ENCODE measurements around the gene FYB2.

Gene FYB2

DNA sequence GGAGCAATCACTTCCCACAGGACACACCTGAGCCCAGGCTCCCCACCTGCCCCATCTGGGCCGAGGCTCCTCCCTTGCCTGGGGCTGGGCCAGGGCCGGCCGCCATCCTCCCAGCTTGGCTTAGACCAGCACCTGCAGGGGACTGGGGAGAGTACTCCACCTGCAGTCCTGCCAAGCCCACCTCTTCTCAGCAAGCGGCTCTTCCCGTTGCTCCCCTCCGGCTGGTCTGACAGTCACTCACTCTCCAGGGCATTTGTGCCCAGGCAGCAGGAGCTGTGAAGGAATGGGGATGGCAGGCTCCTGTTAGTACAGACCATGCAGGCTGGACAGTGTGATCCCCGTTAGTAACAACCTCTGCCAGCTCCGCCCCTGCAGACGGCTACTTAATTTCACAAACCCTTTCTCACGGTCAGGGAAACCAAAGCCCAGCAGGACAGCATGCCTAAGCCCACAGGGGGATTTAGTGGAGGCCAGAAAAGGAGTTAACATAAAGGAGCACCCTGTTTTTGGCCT is at the start of gene FYB2:
Gene FYB2, minus strand, starts transcription at position 18 of the 513 bp plus-strand sequence. CDS start 114 bp downstream, outside the sequence.
- DNase-seq (ENCODE audit: low read depth, low spot score): no peak

DNA sequence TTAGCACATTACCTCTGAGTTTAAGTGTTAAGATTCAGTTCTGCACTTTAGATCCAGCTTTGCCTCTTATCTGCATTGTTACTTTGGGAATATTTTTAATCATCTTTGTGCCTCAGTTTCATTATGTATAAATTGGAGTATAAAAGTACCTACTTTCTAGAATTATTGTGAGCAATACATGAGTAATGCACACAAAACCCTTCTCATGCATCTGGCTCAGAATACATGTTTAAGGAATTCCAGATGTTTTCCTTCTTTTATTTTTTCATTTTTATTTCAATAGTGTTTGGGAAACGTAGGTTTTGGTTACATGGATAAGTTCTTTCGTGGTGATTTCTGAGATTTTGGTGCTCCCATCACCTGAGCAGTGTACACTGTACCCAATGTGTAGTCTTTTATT is 49.6 kb upstream of the FYB2 start:
- DNase-seq (ENCODE audit: low read depth, low spot score): no peak

GRCh38 chr1:56867491-56867890 is 48.3 kb upstream of the FYB2 start:
- no peak for DNase-seq (ENCODE audit: low read depth, low spot score)

GRCh38 chr1:56866656-56867055 is 47.5 kb upstream of the FYB2 start:
- no peak for DNase-seq (ENCODE audit: low read depth, low spot score)

DNA sequence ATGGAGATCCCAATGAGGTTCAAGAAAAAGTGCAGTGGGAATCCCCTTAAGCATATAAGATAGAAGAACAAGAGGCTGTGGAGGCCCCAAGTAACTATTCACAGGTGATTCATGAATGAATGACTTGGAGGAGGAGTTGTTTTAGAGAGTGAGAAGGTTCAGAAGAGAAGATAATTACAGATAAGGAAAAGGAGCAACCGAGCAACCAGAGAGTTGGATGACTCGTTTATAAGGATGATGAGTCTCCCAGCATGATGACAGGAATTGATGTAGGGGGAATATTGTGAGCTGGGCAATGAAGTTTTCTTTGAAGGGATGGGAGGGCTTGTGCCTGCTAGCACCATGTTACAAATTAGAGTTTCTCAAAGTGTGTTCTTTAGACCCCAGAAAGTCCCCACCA is 45.2 kb upstream of the FYB2 start:
- no peak for DNase-seq (ENCODE audit: low read depth, low spot score)

GRCh38 chr1:56863265-56863992 is 44.2 kb upstream of the FYB2 start:
- no peak for DNase-seq (ENCODE audit: low read depth, low spot score)

- DNase-seq (ENCODE audit: low read depth, low spot score): no peak
Observed at GRCh38 chr1:56859287-56859686, 40.1 kb upstream of the FYB2 start.

- DNase-seq (ENCODE audit: low read depth, low spot score): no peak
Observed at GRCh38 chr1:56856186-56856585, 37.0 kb upstream of the FYB2 start.

DNA sequence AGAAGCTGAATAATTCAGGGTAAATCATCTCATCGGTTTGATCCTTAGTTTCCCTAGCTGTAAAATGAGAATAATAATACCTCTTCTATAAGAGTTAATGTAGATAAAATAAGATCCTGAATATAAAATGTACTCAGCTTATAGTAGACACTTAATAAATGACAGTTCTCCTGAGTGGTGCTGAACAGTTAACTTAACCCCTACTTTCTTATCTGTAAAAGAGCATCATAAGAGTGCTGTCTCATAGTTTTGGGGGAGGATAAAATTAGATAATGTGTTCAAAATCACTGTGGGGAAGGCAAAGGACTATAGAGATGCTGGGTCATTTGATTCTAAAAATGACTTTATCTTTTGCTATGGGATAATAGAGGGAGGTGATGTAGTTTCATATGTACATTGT is 36.0 kb upstream of the FYB2 start:
- no peak for DNase-seq (ENCODE audit: low read depth, low spot score)

GRCh38 chr1:56854521-56855099 is 35.4 kb upstream of the FYB2 start, which contains the start of gene C8A:
Gene C8A, plus strand, starts transcription at chr1:56854797. Its CDS starts 105 bp downstream, at chr1:56854902.
- DNase-seq (ENCODE audit: low read depth, low spot score): no peak

DNA sequence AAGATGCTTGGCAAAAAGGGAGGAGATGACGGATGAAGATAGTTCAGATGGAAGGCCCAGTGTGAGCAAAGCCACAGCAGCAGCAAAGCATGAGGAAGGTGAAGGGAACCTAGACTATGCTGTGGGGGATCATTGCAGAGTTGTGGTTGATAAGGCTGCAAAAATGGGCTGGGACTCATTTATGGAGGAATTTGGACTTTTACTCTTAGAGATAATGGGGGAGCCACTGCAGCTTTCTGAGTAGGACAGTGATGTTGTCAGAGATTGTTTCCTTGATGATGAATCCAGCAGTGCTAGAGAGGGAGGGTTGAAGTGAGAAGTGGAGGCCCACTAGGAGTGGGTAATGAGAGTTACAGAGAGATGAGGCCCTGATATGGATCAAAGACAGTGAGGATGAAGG is 33.3 kb upstream of the FYB2 start:
- DNase-seq (ENCODE audit: low read depth, low spot score): no peak

DNA sequence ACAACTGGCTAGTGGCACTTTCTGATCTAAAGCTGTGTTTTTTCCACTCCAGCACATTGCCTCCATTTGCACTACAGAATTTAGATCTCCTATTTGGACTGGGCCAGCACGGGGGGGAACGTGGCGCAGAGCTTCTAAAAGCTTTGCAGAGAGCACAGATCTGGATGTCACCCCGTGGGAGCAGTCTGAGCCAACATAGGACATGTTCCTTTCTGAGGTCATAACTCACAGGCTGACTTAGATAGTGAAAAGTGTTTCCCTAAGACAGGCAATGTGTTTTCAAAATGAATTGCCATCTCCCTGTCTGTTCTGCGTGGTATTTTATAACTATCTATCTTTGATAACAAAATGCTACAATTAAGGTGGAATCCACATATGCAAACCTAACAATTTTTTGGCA is 31.7 kb upstream of the FYB2 start:
- no peak for DNase-seq (ENCODE audit: low read depth, low spot score)

GRCh38 chr1:56850411-56850810 is 31.2 kb upstream of the FYB2 start:
- DNase-seq (ENCODE audit: low read depth, low spot score): no peak

DNA sequence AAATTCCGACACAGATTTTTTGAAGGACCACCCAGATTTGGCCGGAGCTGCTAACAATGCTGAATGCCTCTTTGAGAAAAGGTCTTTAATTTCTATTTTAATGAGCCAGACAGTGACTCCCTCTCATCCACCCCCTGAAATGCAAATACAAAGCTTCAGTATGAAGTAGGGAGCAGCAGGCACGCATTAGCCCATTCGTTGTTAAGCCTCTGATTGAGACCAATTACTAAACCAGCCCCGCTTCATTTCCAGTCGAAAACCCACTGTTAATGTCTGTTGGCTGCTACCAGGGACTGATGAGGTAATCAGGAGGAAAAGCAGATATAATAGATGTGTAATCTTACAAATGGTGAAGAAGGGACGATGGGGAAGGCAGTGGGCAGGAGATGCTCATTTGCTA is 30.5 kb upstream of the FYB2 start:
- DNase-seq (ENCODE audit: low read depth, low spot score): no peak

GRCh38 chr1:56845343-56845742 is 26.1 kb upstream of the FYB2 start:
- DNase-seq (ENCODE audit: low read depth, low spot score): no peak

DNA sequence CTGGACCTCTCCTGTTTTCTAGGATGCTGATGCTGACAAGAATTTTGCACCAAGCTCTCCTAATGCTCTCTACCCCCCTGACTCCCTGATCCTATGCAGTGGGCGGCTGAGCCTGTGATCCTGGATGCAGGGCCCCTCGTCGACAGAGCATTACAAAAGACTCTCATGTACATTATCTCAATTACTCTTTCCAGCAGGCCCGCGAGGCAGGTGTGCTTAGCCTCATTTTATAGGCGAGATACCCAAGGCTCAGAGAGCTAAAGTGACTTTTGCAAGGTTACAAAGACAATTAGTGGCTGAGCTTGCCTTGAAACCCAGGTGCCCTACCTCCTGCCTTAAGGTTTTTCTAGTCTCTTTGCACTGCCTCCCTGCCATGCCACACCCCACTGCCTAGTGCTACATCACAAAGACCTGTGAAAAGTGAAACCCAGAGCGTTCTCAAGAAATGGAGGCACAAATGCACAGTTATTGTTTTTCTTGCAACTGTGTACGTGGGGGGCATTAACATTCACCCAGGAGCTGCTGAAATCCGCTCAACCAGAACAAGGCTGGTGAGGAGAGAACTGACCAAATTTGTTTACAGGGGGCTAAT is 25.4 kb upstream of the FYB2 start:
- no peak for DNase-seq (ENCODE audit: low read depth, low spot score)

DNA sequence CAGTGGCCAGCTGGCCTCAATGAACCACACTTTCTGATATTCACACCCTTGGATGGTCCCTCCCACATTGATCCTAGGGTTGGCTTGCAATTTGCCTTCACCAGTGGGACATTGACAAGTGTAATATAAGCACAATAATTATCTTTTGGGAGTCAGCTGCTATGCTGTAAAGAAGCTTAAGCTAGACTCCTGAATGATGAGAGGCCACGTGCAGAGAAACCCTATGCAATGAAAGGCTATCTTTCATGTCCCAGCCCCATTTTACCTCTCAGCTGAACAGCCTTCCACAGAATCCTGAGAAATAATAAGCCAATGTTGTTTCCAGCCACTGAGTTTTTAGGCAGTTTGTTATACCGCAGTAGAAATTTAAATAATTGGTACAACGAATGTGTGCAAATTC is 24.3 kb upstream of the FYB2 start:
- DNase-seq (ENCODE audit: low read depth, low spot score): no peak

- no peak for DNase-seq (ENCODE audit: low read depth, low spot score)
Observed at GRCh38 chr1:56838759-56839158, 19.6 kb upstream of the FYB2 start.

- DNase-seq (ENCODE audit: low read depth, low spot score): no peak
Observed at GRCh38 chr1:56837244-56837939, 18.2 kb upstream of the FYB2 start.

GRCh38 chr1:56836359-56836758 is 17.2 kb upstream of the FYB2 start:
- DNase-seq (ENCODE audit: low read depth, low spot score): no peak

GRCh38 chr1:56835657-56836056 is 16.5 kb upstream of the FYB2 start:
- no peak for DNase-seq (ENCODE audit: low read depth, low spot score)

Data from brain pericyte (primary cell).